ENCODE data around the gene PBX3. TPM values are rescaled to one million over a fixed set of nuclear protein-coding genes. Genes with fewer than 3 reads are reported as not detected.

The PBX3 gene
- total RNA-seq, 1 experiment from 2014 or later: 46.0 TPM

- Histone ChIP-seq H3K9me3 (ENCODE audit: control insufficient read depth, low read depth, low read length) (no peaks in the 10 kb centered on the region), H3K23ac (ENCODE audit: insufficient read length, low read depth, low read length) (no peak overlapping the region), H3K4me1 (ENCODE audit: insufficient read depth, low read length) (no peaks in the 10 kb centered on the region), H3K23me2 (ENCODE audit: insufficient read length, low read depth, low read length, poor library complexity, severe bottlenecking) (no peaks in the 10 kb centered on the region), H4K20me1 (ENCODE audit: control insufficient read depth, insufficient read depth, insufficient read length) (no peaks in the 10 kb centered on the region), H3K18ac (ENCODE audit: insufficient read length, low read depth, low read length) (no peak overlapping the region), H3K4me2 (ENCODE audit: insufficient read depth, insufficient read length, low read length) (no peak overlapping the region), H4K91ac (ENCODE audit: insufficient read length, low read depth, low read length) (no peak overlapping the region), H2BK20ac (ENCODE audit: low read depth, low read length, poor library complexity, severe bottlenecking) (no peak overlapping the region), H2BK120ac (ENCODE audit: low read depth, low read length, poor library complexity, severe bottlenecking) (no peak overlapping the region), H2AK5ac (ENCODE audit: insufficient read length, low read length) (no peak overlapping the region), H3K14ac (ENCODE audit: insufficient read depth, low read length) (no peak overlapping the region), H3K56ac (ENCODE audit: insufficient read length, low read depth, low read length) (no peak overlapping the region), H2BK15ac (ENCODE audit: low read depth, low read length) (no peak overlapping the region), H4K8ac (replicated peaks; ENCODE audit: insufficient read length, low read depth, low read length) (no peak overlapping the region), H3K27ac (ENCODE audit: insufficient read length, low read depth, low read length) (no peak overlapping the region), H3K4ac (ENCODE audit: low read depth, low read length) (no peak overlapping the region), H3T11ph (ENCODE audit: low read length) (no peak overlapping the region), H2AFZ (ENCODE audit: low read length) (no peak overlapping the region), H3K9ac (ENCODE audit: extremely low read depth, insufficient read length, low read length) (no peak overlapping the region), H3K27me3 (ENCODE audit: insufficient read depth, low read length) (no peaks in the 10 kb centered on the region), H3K79me2 (ENCODE audit: insufficient read depth, low read length) (peaks cover 2% of the 10 kb centered on the region; the same call in 1 of the 2 replicates), H3K79me1 (ENCODE audit: insufficient read depth, low read depth, low read length, poor library complexity, severe bottlenecking) (no peaks in the 10 kb centered on the region), H2BK12ac (ENCODE audit: insufficient read length, low read depth, low read length) (no peak overlapping the region), H2BK5ac (ENCODE audit: insufficient read length, low read length) (no peak overlapping the region), H4K5ac (ENCODE audit: insufficient read length, low read depth, low read length) (no peak overlapping the region)
- peaks cover 3 to 10% (median 6%) of the 10 kb centered on the region in 3 experiments; a peak in 5 of 7 replicates for H3K36me3 Mint-ChIP-seq (ENCODE audit: insufficient read depth in 1 of 3, low read depth in 3 of 3)
- no peak for DNase-seq
- WGBS (ENCODE audit: extremely low coverage, insufficient read length, low lambda C conversion rate): no CpG with 5 or more reads among the region's 3 CpGs
- no peak overlapping the region; a peak in 1 of 7 replicates for H3K27ac Mint-ChIP-seq
- no peak for TF ChIP-seq CTCF (conservative IDR thresholded peaks at IDR 0.05)
- no peaks in the 10 kb centered on the region for H3K9me3 Mint-ChIP-seq
- no peak overlapping the region for H3K4me3 Mint-ChIP-seq
- no peaks in the 10 kb centered on the region for H3K27me3 Mint-ChIP-seq (ENCODE audit: low read depth)
- H3K4me1 Mint-ChIP-seq: peaks cover 10 to 16% of the 10 kb centered on the region in 2 experiments
Observed at GRCh38 chr9:125850106-125850632, 103.0 kb downstream of the PBX3 start.
